HepG2 (cell line): ENCODE results near the gene CD34. TPM values are rescaled to one million over a fixed set of nuclear protein-coding genes. Genes with fewer than 3 reads are reported as not detected.

ENCODE experiments used
- ATAC-seq: fragments of 200-7000 bp; cut with Tn5 transposase; 3 replicates; pipeline ENCODE4 v1.9.1; 2020; ENCODE audit warnings: mild to moderate bottlenecking, moderate library complexity
- BruUV-seq: library from RNA; stranded (reverse); fragments of 400-500 nt; replicated peaks from 2 replicates; lab custom pipeline; 2021; lab: Mats Ljungman, UMichigan
- CTCF ChIA-PET: fragments of 300-600 bp; formaldehyde crosslinking; extraction: SDS; loops from one replicate; lab custom pipeline; 2021; ENCODE audit warnings: low total read pairs, inconsistent platforms, low intra/inter-chr PET ratio; lab: Yijun Ruan, JAX
- POLR2A ChIA-PET: fragments of 350-600 bp; sonication (Branson Sonifier 250); formaldehyde crosslinking; loops from one replicate; lab custom pipeline; 2020; ENCODE audit warnings: antibody characterized with exemption, inconsistent platforms; lab: Yijun Ruan, JAX
- DNase-seq: peaks from one replicate; pipeline ENCODE4 v3.0.0-alpha.2; 2015; ENCODE audit warnings: low spot score
- FAIRE-seq: peaks from 3 replicates; lab custom pipeline; 2011; peaks lifted over from hg19 to GRCh38; lab: Jason Lieb, UNC
- H2AFZ ChIP-seq: one replicate; pipeline ENCODE4 v1.6.1; 2011; ENCODE audit warnings: low read length, inconsistent platforms
- H3K27ac ChIP-seq: fragments of 300-600 bp; 3 replicates; pipeline ENCODE4 v1.8.0; 2011; ENCODE audit warnings: mixed run types, mild to moderate bottlenecking, mixed read lengths, low read length, inconsistent platforms; ENCODE audit not compliant: insufficient read depth; ENCODE audit errors: extremely low read length
- H3K27me3 ChIP-seq, 2 experiments: fragments of 200-600 bp in 1 of 2; 2 replicates in 1 of 2; 3 replicates in 1 of 2; pipeline versions ENCODE4 v1.6.0 to v1.8.0; 2011; ENCODE audit warnings: low read length in 2 of 2, mild to moderate bottlenecking in 2 of 2, moderate library complexity in 2 of 2, inconsistent platforms in 1 of 2; ENCODE audit not compliant: insufficient read depth in 2 of 2, control insufficient read depth in 1 of 2
- H3K36me3 ChIP-seq, 2 experiments: fragments of 200-600 bp in 1 of 2; replicated peaks in 1 of 2; 2 replicates in 1 of 2; 3 replicates in 1 of 2; pipeline versions ENCODE4 v1.5.1 to v1.8.0; 2011; ENCODE audit warnings: low read length in 2 of 2, inconsistent platforms in 1 of 2; ENCODE audit not compliant: insufficient read depth in 2 of 2, control insufficient read depth in 1 of 2
- H3K4me1 ChIP-seq: 2 replicates; pipeline ENCODE4 v1.5.1; 2012; ENCODE audit warnings: low read length, inconsistent platforms; ENCODE audit not compliant: insufficient read depth
- H3K4me2 ChIP-seq: 2 replicates; pipeline ENCODE4 v1.6.0; 2011; ENCODE audit warnings: low read depth, low read length, inconsistent platforms
- H3K4me3 ChIP-seq, 3 experiments: fragments of 200-600 bp in 1 of 3; sonication (generic), shearing (Covaris generic) in 1 of 3; replicated peaks in 1 of 3; 2 replicates each; pipeline ENCODE4 v1.5.1; 2011 to 2016; ENCODE audit warnings: low read length in 3 of 3, inconsistent platforms in 2 of 3, low read depth in 2 of 3, mild to moderate bottlenecking in 2 of 3, control low read depth in 1 of 3, mixed read lengths in 1 of 3; ENCODE audit not compliant: insufficient read depth in 1 of 3
- H3K79me2 ChIP-seq: one replicate; pipeline ENCODE4 v1.6.1; 2011; ENCODE audit warnings: low read length, inconsistent platforms; ENCODE audit not compliant: insufficient read depth
- H3K9ac ChIP-seq: 2 replicates; pipeline ENCODE4 v1.6.0; 2011; ENCODE audit warnings: mild to moderate bottlenecking, low read depth, low read length, inconsistent platforms; ENCODE audit not compliant: insufficient read depth
- H3K9me3 ChIP-seq: 2 replicates; pipeline ENCODE4 v1.5.1; 2012; ENCODE audit warnings: mild to moderate bottlenecking, low read length
- H4K20me1 ChIP-seq: 2 replicates; pipeline ENCODE4 v1.6.0; 2011; ENCODE audit warnings: inconsistent platforms, mild to moderate bottlenecking, low read length, moderate library complexity; ENCODE audit not compliant: insufficient read depth
- CC2D1A ChIP-seq: sonication (generic); formaldehyde crosslinking; IDR thresholded peaks from 2 replicates; pipeline ENCODE4 v1.8.1; 2023; ENCODE audit warnings: mild to moderate bottlenecking, missing genetic modification reagents
- CCDC6 ChIP-seq: sonication (generic); formaldehyde crosslinking; IDR thresholded peaks from 2 replicates; pipeline ENCODE4 v1.8.1; 2022; ENCODE audit warnings: mild to moderate bottlenecking, missing genetic modification reagents, moderate library complexity
- ETV5 ChIP-seq: IDR thresholded peaks from 2 replicates; pipeline ENCODE4 v1.6.1; 2018; ENCODE audit warnings: missing biosample characterization, missing genetic modification reagents, inconsistent platforms, borderline replicate concordance
- FOXA3 ChIP-seq: IDR thresholded peaks from 2 replicates; pipeline ENCODE4 v1.6.1; 2016; ENCODE audit warnings: missing genetic modification reagents, missing compliant biosample characterization
- GMEB2 ChIP-seq: IDR thresholded peaks from 2 replicates; pipeline ENCODE4 v1.6.1; 2016; ENCODE audit warnings: missing biosample characterization, missing genetic modification reagents, low read depth
- GRHL1 ChIP-seq: sonication (generic); formaldehyde crosslinking; conservative IDR thresholded peaks from 2 replicates; pipeline ENCODE4 v1.8.0; 2022; ENCODE audit warnings: missing genetic modification reagents
- KDM5A ChIP-seq: fragments of 200-600 bp; sonication (generic); IDR thresholded peaks from 2 replicates; pipeline ENCODE4 v1.7.0; 2018; ENCODE audit warnings: antibody characterized with exemption, mild to moderate bottlenecking, low read length, borderline replicate concordance
- LCORL ChIP-seq, 2 experiments: fragments of 450-650 bp in 1 of 2; sonication (generic) in 1 of 2; formaldehyde crosslinking in 1 of 2; IDR thresholded peaks; 2 replicates each; pipeline versions ENCODE4 v1.5.0 to v1.6.1; 2017 to 2020; ENCODE audit warnings: antibody characterized with exemption in 1 of 2, missing genetic modification reagents in 1 of 2
- MAFK ChIP-seq, 2 experiments: IDR thresholded peaks in 1 of 2; conservative IDR thresholded peaks in 1 of 2; 2 replicates each; pipeline ENCODE4 v1.6.1; 2011; ENCODE audit warnings: improper control_type of control experiment in 2 of 2, low read length in 2 of 2
- NFE2 ChIP-seq: sonication (generic); formaldehyde crosslinking; IDR thresholded peaks from 2 replicates; pipeline ENCODE4 v1.4.0; 2020; ENCODE audit warnings: missing genetic modification reagents
- ONECUT2 ChIP-seq: sonication (generic); formaldehyde crosslinking; IDR thresholded peaks from 2 replicates; pipeline ENCODE4 v1.4.0; 2020; ENCODE audit warnings: missing genetic modification reagents
- PCBP1 ChIP-seq: fragments of 200-400 bp; formaldehyde crosslinking; IDR thresholded peaks from 2 replicates; pipeline ENCODE4 v1.6.1; 2017; ENCODE audit warnings: mild to moderate bottlenecking, low read depth, low read length, borderline replicate concordance
- POLR2AphosphoS2 ChIP-seq: IDR thresholded peaks from 2 replicates; pipeline ENCODE4 v1.6.1; 2011; ENCODE audit warnings: low read depth, low read length, improper control_type of control experiment
- RFX1 ChIP-seq: fragments of 450-650 bp; IDR thresholded peaks from 2 replicates; pipeline ENCODE4 v1.6.1; 2017
- SMAD9 ChIP-seq: sonication (generic); formaldehyde crosslinking; IDR thresholded peaks from 2 replicates; pipeline ENCODE4 v1.5.1; 2020; ENCODE audit warnings: mild to moderate bottlenecking, missing genetic modification reagents
- SPEN ChIP-seq: sonication (generic); formaldehyde crosslinking; IDR thresholded peaks from 2 replicates; pipeline ENCODE4 v1.5.1; 2020; ENCODE audit warnings: low read depth, mild to moderate bottlenecking, missing genetic modification reagents
- ZMYM2 ChIP-seq: sonication (generic); formaldehyde crosslinking; IDR thresholded peaks from 2 replicates; pipeline ENCODE4 v1.8.0; 2022; ENCODE audit warnings: mild to moderate bottlenecking, missing genetic modification reagents
- ZNF292 ChIP-seq: sonication (generic); formaldehyde crosslinking; IDR thresholded peaks from 2 replicates; pipeline ENCODE4 v1.8.1; 2022; ENCODE audit warnings: mild to moderate bottlenecking, low read depth, missing genetic modification reagents, borderline replicate concordance
- ZNF468 ChIP-seq: sonication (generic); formaldehyde crosslinking; IDR thresholded peaks from 2 replicates; pipeline ENCODE4 v1.8.0; 2022; ENCODE audit warnings: mild to moderate bottlenecking, moderate library complexity, missing genetic modification reagents
- ZNF501 ChIP-seq: sonication (generic); formaldehyde crosslinking; IDR thresholded peaks from 2 replicates; pipeline ENCODE4 v1.5.1; 2020; ENCODE audit warnings: mild to moderate bottlenecking, moderate library complexity, missing genetic modification reagents
- WGBS: methylation state at CpG from one replicate; pipeline ENCODE4 v1.1.6; 2017; ENCODE audit warnings: low lambda C conversion rate; 5-methylcytosine and 5-hydroxymethylcytosine counted together
- in situ Hi-C: cut with HindIII; loops from 2 replicates; pipeline ENCODE4 v1.10.0; 2017; ENCODE audit warnings: low pct_unique_long_range_greater_than_20kb; ENCODE audit not compliant: extremely low pct_ligation_motif_present
- intact Hi-C: fragments of 100-400 bp; cut with micrococcal nuclease; formaldehyde crosslinking; loops from one replicate; pipeline ENCODE4 v1.10.0; 2022; ENCODE audit not compliant: unreplicated experiment
- polyA plus RNA-seq, 8 experiments: library from polyadenylated mRNA; depleted of rRNA in 3 of 8; stranded (reverse) in 7 of 8; unstranded in 1 of 8; fragments of >200 nt; fragmentation: Illumina TruSeq in 4 of 8; extraction: Trizol in 4 of 8; gene quantifications; 2 replicates each; pipeline versions ENCODE4 v1.2.1 to v1.2.3, GENCODE V29; 2011 to 2016; ENCODE audit warnings: low read depth in 4 of 8, missing spikeins in 1 of 8, mixed read lengths in 1 of 8; ENCODE audit not compliant: insufficient read depth in 1 of 8
- total RNA-seq, 5 experiments: library from RNA; depleted of rRNA; stranded (reverse); fragments of >200 nt; fragmentation: Illumina TruSeq; extraction: Trizol; gene quantifications; 2 replicates each; pipeline ENCODE4 v1.2.3, GENCODE V29; 2016; ENCODE audit warnings: low read depth in 1 of 5

Gene CD34
- total and polyA plus RNA-seq, 2 of the 13 experiments (the other 11 are each of a cell fraction or from before 2014, with no cell fraction given): not detected

- no peak for TF ChIP-seq SPEN
- peak in 1 of 2 experiments; percentile 21; a peak in 1 of 4 replicates for TF ChIP-seq MAFK (conservative IDR thresholded peaks at IDR 0.05 in 1 of 2, IDR thresholded peaks at IDR 0.05 in 1 of 2; ENCODE audit: low read length in 2 of 2)
- 0 out of 2 replicates have a peak, but pooled peaks have one; percentile 49 for TF ChIP-seq ZMYM2
- TF ChIP-seq CCDC6 (CRISPR knock-in tag): no peak
- TF ChIP-seq ZNF501 (CRISPR knock-in tag): no peak
- TF ChIP-seq ETV5: peak; percentile 46; the same call in 1 of the 2 replicates
- TF ChIP-seq POLR2AphosphoS2: no peak
- no peak for TF ChIP-seq GRHL1 (CRISPR knock-in tag)
- TF ChIP-seq ZNF292 (CRISPR knock-in tag): no peak
- no peak for TF ChIP-seq RFX1
Observed at GRCh38 chr1:207938016-207938415, 27.1 kb upstream of the CD34 start (continued).

GRCh38 chr1:207937204-207937603, 26.3 kb upstream of the CD34 start:
- intact Hi-C loops: no loop called here
- Histone ChIP-seq H3K9ac (no peak overlapping the region), H3K79me2 (no peaks in the 10 kb centered on the region), H3K36me3 (no peaks in the 10 kb centered on the region), H4K20me1 (no peaks in the 10 kb centered on the region), H3K9me3 (no peaks in the 10 kb centered on the region), H2AFZ (no peak overlapping the region), H3K4me2 (no peak overlapping the region), H3K27ac (no peak overlapping the region), H3K27me3 (no peaks in the 10 kb centered on the region), H3K4me3 (no peak overlapping the region), H3K4me1 (no peaks in the 10 kb centered on the region)
- no TSS peak for BruUV-seq
- DNase-seq: no peak
- WGBS: 32% methylated on average over 3 of the region's 3 CpGs
- ATAC-seq: no peak
- POLR2A ChIA-PET: no interaction called here
- no peak for FAIRE-seq
- CTCF ChIA-PET: no interaction called here
- in situ Hi-C loops: no loop called here
- TF ChIP-seq CC2D1A (CRISPR knock-in tag) (no peak), LCORL (IDR thresholded peaks at IDR 0.05) (no peak), LCORL (CRISPR knock-in tag; IDR thresholded peaks at IDR 0.05) (no peak), PCBP1 (no peak), NFE2 (no peak), GMEB2 (CRISPR knock-in tag) (no peak), KDM5A (no peak), ZNF468 (CRISPR knock-in tag) (no peak), FOXA3 (no peak), ONECUT2 (no peak), SMAD9 (CRISPR knock-in tag) (no peak)
